GM23338 (cell line): ENCODE measurements around the gene SHISA7. TPM values are rescaled to one million over a fixed set of nuclear protein-coding genes. Genes with fewer than 3 reads are reported as not detected.

Experiments used
- ATAC-seq: fragments of 200-7000 bp; cut with Tn5 transposase; 3 replicates; pipeline ENCODE4 v1.9.1; 2020
- DNase-seq: peaks from one replicate; pipeline ENCODE4 v3.0.0-alpha.2; 2015; ENCODE audit warnings: low spot score
- H2AFZ ChIP-seq: fragments of 200-600 bp; sonication (generic); 2 replicates; pipeline ENCODE4 v1.8.0; 2016; ENCODE audit warnings: antibody characterized with exemption, mild to moderate bottlenecking, moderate library complexity
- H3F3A ChIP-seq: fragments of 200-600 bp; sonication (generic); replicated peaks from 2 replicates; pipeline ENCODE4 v1.8.0; 2017; ENCODE audit warnings: antibody characterized with exemption, mixed run types, low read depth
- H3K27ac ChIP-seq: fragments of 200-600 bp; sonication (generic); 2 replicates; pipeline ENCODE4 v1.6.1; 2016; ENCODE audit warnings: low read depth
- H3K27me3 ChIP-seq: fragments of 200-600 bp; sonication (generic); 2 replicates; pipeline ENCODE4 v1.8.0; 2016; ENCODE audit warnings: mild to moderate bottlenecking, mixed run types, moderate library complexity; ENCODE audit not compliant: insufficient read depth
- H3K36me3 ChIP-seq: fragments of 200-600 bp; sonication (generic); 2 replicates; pipeline ENCODE4 v1.8.0; 2016; ENCODE audit warnings: mild to moderate bottlenecking; ENCODE audit not compliant: insufficient read depth
- H3K4me1 ChIP-seq: fragments of 200-600 bp; sonication (generic); 2 replicates; pipeline ENCODE4 v1.8.0; 2016; ENCODE audit warnings: mild to moderate bottlenecking, moderate library complexity; ENCODE audit not compliant: insufficient read depth
- H3K4me2 ChIP-seq: fragments of 200-600 bp; sonication (generic); 2 replicates; pipeline ENCODE4 v1.7.1; 2017; ENCODE audit warnings: mixed run types
- H3K4me3 ChIP-seq: fragments of 200-600 bp; sonication (generic); 2 replicates; pipeline ENCODE4 v1.6.1; 2016; ENCODE audit warnings: mixed run types
- H3K79me2 ChIP-seq: fragments of 200-600 bp; sonication (generic); replicated peaks from 2 replicates; pipeline ENCODE4 v1.8.0; 2017; ENCODE audit warnings: mild to moderate bottlenecking; ENCODE audit not compliant: insufficient read depth
- H3K9me2 ChIP-seq: fragments of 200-600 bp; sonication (generic); 2 replicates; pipeline ENCODE4 v1.8.0; 2017; ENCODE audit not compliant: insufficient read depth
- H4K20me1 ChIP-seq: fragments of 200-600 bp; sonication (generic); replicated peaks from 2 replicates; pipeline ENCODE4 v1.8.0; 2017; ENCODE audit warnings: mild to moderate bottlenecking; ENCODE audit not compliant: insufficient read depth
- H3K27ac Mint-ChIP-seq: 2 replicates; pipeline ENCODE4 v1.8.0; 2020; ENCODE audit warnings: inconsistent platforms, mild to moderate bottlenecking, moderate library complexity, mixed read lengths
- H3K27me3 Mint-ChIP-seq: 3 replicates; pipeline ENCODE4 v1.8.0; 2022; ENCODE audit warnings: low read depth, mild to moderate bottlenecking, moderate library complexity, mixed read lengths, inconsistent platforms; ENCODE audit not compliant: insufficient read depth, poor library complexity
- H3K36me3 Mint-ChIP-seq: 3 replicates; pipeline ENCODE4 v1.8.0; 2021; ENCODE audit warnings: low read depth, mild to moderate bottlenecking, inconsistent platforms, moderate library complexity, mixed read lengths
- H3K4me1 Mint-ChIP-seq: 3 replicates; pipeline ENCODE4 v1.8.0; 2020; ENCODE audit warnings: mild to moderate bottlenecking, inconsistent platforms, mixed read lengths
- H3K4me3 Mint-ChIP-seq: 3 replicates; pipeline ENCODE4 v1.8.0; 2021; ENCODE audit warnings: moderate library complexity, mild to moderate bottlenecking, inconsistent platforms, mixed read lengths
- H3K9me3 Mint-ChIP-seq: 3 replicates; pipeline ENCODE4 v1.8.0; 2020; ENCODE audit warnings: moderate library complexity, mild to moderate bottlenecking, inconsistent platforms, mixed read lengths
- ETS1 ChIP-seq: IDR thresholded peaks from 2 replicates; pipeline ENCODE4 v1.6.1; 2016; ENCODE audit warnings: antibody characterized with exemption
- EZH2 ChIP-seq: fragments of 200-600 bp; sonication (generic); IDR thresholded peaks from one replicate; pipeline ENCODE4 v1.8.0; 2017; ENCODE audit warnings: antibody characterized with exemption, mild to moderate bottlenecking, low read depth; ENCODE audit not compliant: unreplicated experiment
- EZH2phosphoT487 ChIP-seq: fragments of 200-600 bp; sonication (generic); IDR thresholded peaks from one replicate; pipeline ENCODE4 v1.8.1; 2018; ENCODE audit warnings: antibody characterized with exemption; ENCODE audit not compliant: unreplicated experiment
- NANOG ChIP-seq: IDR thresholded peaks from 2 replicates; pipeline ENCODE4 v1.6.1; 2016; ENCODE audit warnings: antibody characterized with exemption, borderline replicate concordance
- POLR2AphosphoS5 ChIP-seq: IDR thresholded peaks from 2 replicates; pipeline ENCODE4 v1.6.1; 2016; ENCODE audit warnings: antibody characterized with exemption, low read depth
- REST ChIP-seq: IDR thresholded peaks from one replicate; pipeline ENCODE4 v1.6.1; 2018; ENCODE audit warnings: antibody characterized with exemption; ENCODE audit not compliant: unreplicated experiment
- STAT1 ChIP-seq: IDR thresholded peaks from one replicate; pipeline ENCODE4 v1.6.1; 2016; ENCODE audit warnings: antibody characterized with exemption; ENCODE audit not compliant: unreplicated experiment
- ZNF114 ChIP-seq: fragments of 250-450 bp; sonication (Bioruptor Pico); IDR thresholded peaks from 2 replicates; pipeline ENCODE4 v1.5.0; 2020; ENCODE audit warnings: mild to moderate bottlenecking, moderate library complexity
- polyA plus RNA-seq: library from polyadenylated mRNA; unstranded; fragments of >200 nt; fragmentation: Nextera tagmentation; extraction: Ambion mirVana; gene quantifications from 2 replicates; pipeline ENCODE4 v1.2.1, GENCODE V29; 2016
- total RNA-seq: library from RNA; depleted of rRNA; stranded (reverse); fragments of >200 nt; shearing (Covaris generic); gene quantifications from 2 replicates; pipeline ENCODE4 v1.2.3, GENCODE V29; 2014

The SHISA7 gene
- total and polyA plus RNA-seq, 2 experiments from 2014 or later, result 0.32 to 1.4 TPM

- Histone ChIP-seq H3K79me2 (no peaks in the 10 kb centered on the region), H3K4me1 (peaks cover 12% of the 10 kb centered on the region; the same call in 1 of the 2 replicates), H4K20me1 (no peaks in the 10 kb centered on the region), H3K36me3 (no peaks in the 10 kb centered on the region), H3K27me3 (peaks cover 74% of the 10 kb centered on the region), H3K4me3 (peak overlapping the region; percentile 67), H3K9me2 (no peaks in the 10 kb centered on the region), H3K4me2 (peak overlapping the region; percentile 87), H2AFZ (peak overlapping the region; percentile 92), H3K27ac (no peak overlapping the region), H3F3A (peaks cover 9% of the 10 kb centered on the region)
- Mint-ChIP-seq H3K4me1 (peaks cover 25% of the 10 kb centered on the region), H3K4me3 (peak overlapping the region; percentile 73), H3K27ac (no peak overlapping the region), H3K36me3 (no peaks in the 10 kb centered on the region; the same call in 2 of the 3 replicates), H3K27me3 (peaks cover 75% of the 10 kb centered on the region), H3K9me3 (no peaks in the 10 kb centered on the region; the same call in none of the 3 replicates)
- ATAC-seq (peak; percentile 48), DNase-seq (peak; percentile 89)
- TF ChIP-seq ETS1, result no peak
- peak; percentile 38 for TF ChIP-seq POLR2AphosphoS5
These were observed 2.5 kb downstream of the SHISA7 start for GRCh38 chr19:55440411-55441105.

- Histone ChIP-seq H3F3A (peaks cover 9% of the 10 kb centered on the region), H3K36me3 (no peaks in the 10 kb centered on the region), H3K79me2 (no peaks in the 10 kb centered on the region), H3K4me2 (no peak overlapping the region), H3K4me1 (peaks cover 12% of the 10 kb centered on the region; the same call in 1 of the 2 replicates), H3K27me3 (peaks cover 59% of the 10 kb centered on the region), H3K4me3 (no peak overlapping the region), H4K20me1 (no peaks in the 10 kb centered on the region), H2AFZ (no peak overlapping the region), H3K27ac (no peak overlapping the region), H3K9me2 (no peaks in the 10 kb centered on the region)
- TF ChIP-seq STAT1 (no peak), ZNF114 (CRISPR knock-in tag) (no peak), EZH2 (no peak), EZH2phosphoT487 (no peak)
- H3K27me3 Mint-ChIP-seq, result peaks cover 60% of the 10 kb centered on the region
- H3K9me3 Mint-ChIP-seq, result no peaks in the 10 kb centered on the region; the same call in none of the 3 replicates
- peaks cover 23% of the 10 kb centered on the region for H3K4me1 Mint-ChIP-seq
- H3K4me3 Mint-ChIP-seq, result no peak overlapping the region; the same call in 2 of the 3 replicates
- no peaks in the 10 kb centered on the region; the same call in 2 of the 3 replicates for H3K36me3 Mint-ChIP-seq
- no peak overlapping the region for H3K27ac Mint-ChIP-seq
- DNase-seq, result no peak
- ATAC-seq, result no peak
These were observed 4.0 kb downstream of the SHISA7 start for GRCh38 chr19:55439052-55439451.

GRCh38 chr19:55437410-55437809, 5.7 kb downstream of the SHISA7 start:
- DNase-seq (peak; percentile 93), ATAC-seq (peak; percentile 61)
- H3K4me2 ChIP-seq, result no peak overlapping the region
- no peak for TF ChIP-seq NANOG
- TF ChIP-seq REST, result peak; percentile 96
- peaks cover 12% of the 10 kb centered on the region; the same call in 1 of the 2 replicates for H3K4me1 ChIP-seq
- Mint-ChIP-seq H3K27ac (no peak overlapping the region), H3K4me3 (no peak overlapping the region; the same call in 2 of the 3 replicates), H3K9me3 (no peaks in the 10 kb centered on the region; the same call in none of the 3 replicates), H3K27me3 (peaks cover 45% of the 10 kb centered on the region), H3K36me3 (no peaks in the 10 kb centered on the region; the same call in 2 of the 3 replicates), H3K4me1 (peaks cover 15% of the 10 kb centered on the region)
- no peaks in the 10 kb centered on the region for H4K20me1 ChIP-seq
- H3K27me3 ChIP-seq, result peaks cover 53% of the 10 kb centered on the region
- H2AFZ ChIP-seq, result no peak overlapping the region
- H3K9me2 ChIP-seq, result no peaks in the 10 kb centered on the region
- no peaks in the 10 kb centered on the region for H3K79me2 ChIP-seq
- peaks cover 9% of the 10 kb centered on the region for H3F3A ChIP-seq
- H3K4me3 ChIP-seq, result no peak overlapping the region
- no peaks in the 10 kb centered on the region for H3K36me3 ChIP-seq
- H3K27ac ChIP-seq, result no peak overlapping the region
